ENCODE results near the gene CEP112. TPM values are rescaled to one million over a fixed set of nuclear protein-coding genes. Genes with fewer than 3 reads are reported as not detected.

The CEP112 gene
- total and polyA plus RNA-seq, 10 of the 15 experiments (the other 5 are each of a cell fraction or from before 2014, with no cell fraction given) = 0.11 to 3.8 (median 0.32) TPM; not detected in 1

DNA sequence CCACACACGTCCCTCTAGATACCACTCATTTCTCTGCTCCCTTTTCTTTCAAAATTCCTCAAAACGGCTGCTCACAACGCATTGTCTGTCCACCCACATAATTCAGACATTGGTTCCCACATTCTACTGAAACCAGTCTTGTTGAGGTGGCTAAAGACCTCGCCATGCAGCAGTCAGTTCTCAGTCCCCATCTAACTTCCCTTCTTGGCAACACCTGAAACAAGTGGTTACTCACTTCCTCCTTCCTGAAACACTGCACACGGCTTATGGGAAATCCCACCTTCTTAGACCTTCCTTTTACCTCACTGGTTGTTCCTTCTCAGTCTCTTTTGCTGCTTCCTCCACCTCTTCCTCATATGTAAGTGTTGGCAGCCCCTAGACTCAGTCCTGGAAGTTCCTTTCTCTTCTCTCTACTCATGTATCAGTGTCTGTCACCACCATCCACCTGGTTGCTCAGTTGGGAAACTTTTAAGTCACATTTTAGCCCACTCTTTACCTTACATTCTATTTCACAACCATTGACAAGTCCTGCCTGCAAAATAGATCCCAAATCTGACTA lies 277.1 kb downstream of the CEP112 start (continued):
- TF ChIP-seq, protein P1, sequence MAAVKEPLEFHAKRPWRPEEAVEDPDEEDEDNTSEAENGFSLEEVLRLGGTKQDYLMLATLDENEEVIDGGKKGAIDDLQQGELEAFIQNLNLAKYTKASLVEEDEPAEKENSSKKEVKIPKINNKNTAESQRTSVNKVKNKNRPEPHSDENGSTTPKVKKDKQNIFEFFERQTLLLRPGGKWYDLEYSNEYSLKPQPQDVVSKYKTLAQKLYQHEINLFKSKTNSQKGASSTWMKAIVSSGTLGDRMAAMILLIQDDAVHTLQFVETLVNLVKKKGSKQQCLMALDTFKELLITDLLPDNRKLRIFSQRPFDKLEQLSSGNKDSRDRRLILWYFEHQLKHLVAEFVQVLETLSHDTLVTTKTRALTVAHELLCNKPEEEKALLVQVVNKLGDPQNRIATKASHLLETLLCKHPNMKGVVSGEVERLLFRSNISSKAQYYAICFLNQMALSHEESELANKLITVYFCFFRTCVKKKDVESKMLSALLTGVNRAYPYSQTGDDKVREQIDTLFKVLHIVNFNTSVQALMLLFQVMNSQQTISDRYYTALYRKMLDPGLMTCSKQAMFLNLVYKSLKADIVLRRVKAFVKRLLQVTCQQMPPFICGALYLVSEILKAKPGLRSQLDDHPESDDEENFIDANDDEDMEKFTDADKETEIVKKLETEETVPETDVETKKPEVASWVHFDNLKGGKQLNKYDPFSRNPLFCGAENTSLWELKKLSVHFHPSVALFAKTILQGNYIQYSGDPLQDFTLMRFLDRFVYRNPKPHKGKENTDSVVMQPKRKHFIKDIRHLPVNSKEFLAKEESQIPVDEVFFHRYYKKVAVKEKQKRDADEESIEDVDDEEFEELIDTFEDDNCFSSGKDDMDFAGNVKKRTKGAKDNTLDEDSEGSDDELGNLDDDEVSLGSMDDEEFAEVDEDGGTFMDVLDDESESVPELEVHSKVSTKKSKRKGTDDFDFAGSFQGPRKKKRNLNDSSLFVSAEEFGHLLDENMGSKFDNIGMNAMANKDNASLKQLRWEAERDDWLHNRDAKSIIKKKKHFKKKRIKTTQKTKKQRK (IDR thresholded peaks at IDR 0.05; ENCODE audit: low read depth, low read length) = no peak
- peak; percentile 75; the same call in 1 of the 2 replicates for TF ChIP-seq ZBED1 (IDR thresholded peaks at IDR 0.05; ENCODE audit: borderline replicate concordance)
- no peak for TF ChIP-seq ZNF207 (IDR thresholded peaks at IDR 0.05; ENCODE audit: borderline replicate concordance)
- peak; percentile 56 to 70 for TF ChIP-seq BHLHE40 (IDR thresholded peaks at IDR 0.05; ENCODE audit: borderline replicate concordance in 1 of 2, low read depth in 2 of 2, low read length in 1 of 2)
- peak; percentile 93 for TF ChIP-seq NFIC (IDR thresholded peaks at IDR 0.05; ENCODE audit: low read depth, low read length)
- no peak for TF ChIP-seq SIX5 (IDR thresholded peaks at IDR 0.05; ENCODE audit: low read depth, low read length, severe bottlenecking)
- no peak for TF ChIP-seq BRCA1 (IDR thresholded peaks at IDR 0.05; ENCODE audit: low read depth, low read length)
- peak; percentile 85; the same call in 1 of the 2 replicates for TF ChIP-seq FOXM1 (IDR thresholded peaks at IDR 0.05; ENCODE audit: low read depth, low read length)
- TF ChIP-seq ETV6 (conservative IDR thresholded peaks at IDR 0.05 in 1 of 2, IDR thresholded peaks at IDR 0.05 in 1 of 2; ENCODE audit: borderline replicate concordance in 1 of 2, low read depth in 1 of 2) = peak in 1 of 2 experiments; percentile 99; a peak in 2 of 4 replicates
- TF ChIP-seq ASH2L (IDR thresholded peaks at IDR 0.05; ENCODE audit: borderline replicate concordance, low read depth) = no peak
- TF ChIP-seq EGR1 (IDR thresholded peaks at IDR 0.05; ENCODE audit: borderline replicate concordance in 1 of 2, low read depth in 2 of 2, low read length in 2 of 2) = peak in 1 of 2 experiments; percentile 47; a peak in 1 of 3 replicates
- TF ChIP-seq POLR2AphosphoS2 (IDR thresholded peaks at IDR 0.05; ENCODE audit: low read depth, low read length) = no peak
- TF ChIP-seq BACH1 (IDR thresholded peaks at IDR 0.05; ENCODE audit: borderline replicate concordance) = peak; percentile 75; the same call in 1 of the 2 replicates
- TF ChIP-seq GATAD2B (conservative IDR thresholded peaks at IDR 0.05; ENCODE audit: low read depth) = peak; percentile 92; the same call in 1 of the 2 replicates
- no peak for TF ChIP-seq HCFC1 (IDR thresholded peaks at IDR 0.05; ENCODE audit: low read length)
- no peak for TF ChIP-seq YBX1 (IDR thresholded peaks at IDR 0.05)
- no peak for TF ChIP-seq RB1 (IDR thresholded peaks at IDR 0.05; ENCODE audit: borderline replicate concordance)
- peak; percentile 73; the same call in 1 of the 2 replicates for TF ChIP-seq TBL1XR1 (IDR thresholded peaks at IDR 0.05; ENCODE audit: low read depth, low read length)
- peak; percentile 98 for TF ChIP-seq SPI1 (IDR thresholded peaks at IDR 0.05; ENCODE audit: borderline replicate concordance, insufficient read depth, low read depth, low read length)
- TF ChIP-seq HDGF (IDR thresholded peaks at IDR 0.05) = 0 out of 2 replicates have a peak, but pooled peaks have one; percentile 60
- TF ChIP-seq, protein P2, sequence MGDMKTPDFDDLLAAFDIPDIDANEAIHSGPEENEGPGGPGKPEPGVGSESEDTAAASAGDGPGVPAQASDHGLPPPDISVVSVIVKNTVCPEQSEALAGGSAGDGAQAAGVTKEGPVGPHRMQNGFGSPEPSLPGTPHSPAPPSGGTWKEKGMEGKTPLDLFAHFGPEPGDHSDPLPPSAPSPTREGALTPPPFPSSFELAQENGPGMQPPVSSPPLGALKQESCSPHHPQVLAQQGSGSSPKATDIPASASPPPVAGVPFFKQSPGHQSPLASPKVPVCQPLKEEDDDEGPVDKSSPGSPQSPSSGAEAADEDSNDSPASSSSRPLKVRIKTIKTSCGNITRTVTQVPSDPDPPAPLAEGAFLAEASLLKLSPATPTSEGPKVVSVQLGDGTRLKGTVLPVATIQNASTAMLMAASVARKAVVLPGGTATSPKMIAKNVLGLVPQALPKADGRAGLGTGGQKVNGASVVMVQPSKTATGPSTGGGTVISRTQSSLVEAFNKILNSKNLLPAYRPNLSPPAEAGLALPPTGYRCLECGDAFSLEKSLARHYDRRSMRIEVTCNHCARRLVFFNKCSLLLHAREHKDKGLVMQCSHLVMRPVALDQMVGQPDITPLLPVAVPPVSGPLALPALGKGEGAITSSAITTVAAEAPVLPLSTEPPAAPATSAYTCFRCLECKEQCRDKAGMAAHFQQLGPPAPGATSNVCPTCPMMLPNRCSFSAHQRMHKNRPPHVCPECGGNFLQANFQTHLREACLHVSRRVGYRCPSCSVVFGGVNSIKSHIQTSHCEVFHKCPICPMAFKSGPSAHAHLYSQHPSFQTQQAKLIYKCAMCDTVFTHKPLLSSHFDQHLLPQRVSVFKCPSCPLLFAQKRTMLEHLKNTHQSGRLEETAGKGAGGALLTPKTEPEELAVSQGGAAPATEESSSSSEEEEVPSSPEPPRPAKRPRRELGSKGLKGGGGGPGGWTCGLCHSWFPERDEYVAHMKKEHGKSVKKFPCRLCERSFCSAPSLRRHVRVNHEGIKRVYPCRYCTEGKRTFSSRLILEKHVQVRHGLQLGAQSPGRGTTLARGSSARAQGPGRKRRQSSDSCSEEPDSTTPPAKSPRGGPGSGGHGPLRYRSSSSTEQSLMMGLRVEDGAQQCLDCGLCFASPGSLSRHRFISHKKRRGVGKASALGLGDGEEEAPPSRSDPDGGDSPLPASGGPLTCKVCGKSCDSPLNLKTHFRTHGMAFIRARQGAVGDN (IDR thresholded peaks at IDR 0.05) = no peak
- TF ChIP-seq STAT1 (conservative IDR thresholded peaks at IDR 0.05) = no peak
- TF ChIP-seq CBX5 (IDR thresholded peaks at IDR 0.05; ENCODE audit: low read depth) = peak; percentile 85; the same call in 1 of the 2 replicates
- peak; percentile 96 for TF ChIP-seq IRF4 (IDR thresholded peaks at IDR 0.05; ENCODE audit: low read depth, low read length)

Measured in GM12878 (cell line).